Activated B cell treated with CpG ODN at 0.5 μM for 24 hours (primary cell): ENCODE measurements around the gene DHX15. TPM values are rescaled to one million over a fixed set of nuclear protein-coding genes. Genes with fewer than 3 reads are reported as not detected.

ENCODE experiments used
- ATAC-seq: fragments of 200-7000 bp; cut with Tn5 transposase; one replicate; pipeline ENCODE4 v1.10.0; 2021; ENCODE audit warnings: low read depth, mild to moderate bottlenecking, moderate library complexity
- CTCF ChIA-PET: fragments of 350-600 bp; sonication (Branson Sonifier 250); formaldehyde crosslinking; loops from one replicate; lab custom pipeline; 2021; ENCODE audit warnings: antibody characterized with exemption; lab: Charles Lee
- POLR2A ChIA-PET: fragments of 350-600 bp; sonication (Branson Sonifier 250); formaldehyde crosslinking; loops from one replicate; lab custom pipeline; 2021; ENCODE audit warnings: antibody characterized with exemption; lab: Charles Lee
- DNase-seq: peaks from one replicate; pipeline ENCODE4 v3.0.0; 2022
- H3K27ac Mint-ChIP-seq: one replicate; pipeline ENCODE4 v1.8.0; 2020; ENCODE audit warnings: mixed read lengths
- H3K27me3 Mint-ChIP-seq: one replicate; pipeline ENCODE4 v1.8.0; 2021; ENCODE audit warnings: mixed read lengths
- H3K36me3 Mint-ChIP-seq: one replicate; pipeline ENCODE4 v1.8.0; 2021; ENCODE audit warnings: low read depth, mixed read lengths
- H3K4me1 Mint-ChIP-seq: one replicate; pipeline ENCODE4 v1.8.0; 2021; ENCODE audit warnings: mixed read lengths
- H3K4me3 Mint-ChIP-seq: one replicate; pipeline ENCODE4 v1.8.0; 2020; ENCODE audit warnings: mild to moderate bottlenecking, mixed read lengths
- H3K9me3 Mint-ChIP-seq: one replicate; pipeline ENCODE4 v1.8.0; 2020; ENCODE audit warnings: mixed read lengths
- intact Hi-C: fragments of 100-400 bp; cut with micrococcal nuclease; formaldehyde crosslinking; loops from one replicate; pipeline ENCODE4 v1.15.1; 2024
- total RNA-seq: library from RNA; stranded (reverse); gene quantifications from 2 replicates; pipeline ENCODE4 v1.2.3, GENCODE V29; 2022
- TF ChIP-seq, protein P1 (sequence below): fragments of 200-600 bp; IDR thresholded peaks from one replicate; pipeline ENCODE4 v1.8.0; 2022; ENCODE audit warnings: antibody characterized with exemption, mild to moderate bottlenecking

Gene DHX15
- total RNA-seq, 1 donor from 2014 or later, result 163 TPM

DNA sequence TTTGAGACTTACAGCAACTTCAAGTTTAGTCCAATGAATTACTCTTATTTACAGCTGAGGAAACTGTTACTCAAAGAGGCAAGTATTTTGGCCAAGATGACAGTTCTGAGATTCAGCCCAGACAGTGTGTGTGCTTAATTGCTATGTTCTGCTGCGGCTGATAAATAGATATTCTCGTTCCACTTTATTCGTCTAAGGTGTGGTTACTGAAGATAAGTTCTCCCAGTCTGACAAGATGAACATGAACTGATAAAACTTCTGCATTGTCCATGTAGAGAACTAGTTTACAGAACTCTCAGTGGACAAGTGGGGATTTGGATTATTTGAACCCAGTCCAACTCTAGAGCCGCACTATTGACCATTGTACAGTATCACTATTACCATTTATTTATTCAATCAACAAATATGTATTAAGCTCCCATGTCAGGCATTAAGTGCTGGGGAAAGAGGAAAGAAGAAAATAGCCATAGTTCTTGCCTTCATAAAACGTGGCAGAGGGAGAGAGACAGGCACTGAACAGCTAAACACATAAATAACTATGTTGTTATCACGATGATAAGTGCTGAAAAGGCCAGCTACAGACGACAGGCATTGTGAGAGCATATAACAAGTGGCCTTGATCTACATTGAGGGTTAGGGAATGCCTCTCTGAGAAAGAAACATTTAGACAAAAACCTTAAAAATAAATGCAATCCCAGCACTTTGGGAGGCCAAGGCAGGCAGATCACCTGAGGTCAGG, 4.0 kb upstream of the DHX15 start:
- peaks cover 11% of the 10 kb centered on the region for H3K4me1 Mint-ChIP-seq
- peaks cover 20% of the 10 kb centered on the region for H3K27me3 Mint-ChIP-seq
- H3K36me3 Mint-ChIP-seq, result peaks cover 10% of the 10 kb centered on the region
- TF ChIP-seq, protein P1, sequence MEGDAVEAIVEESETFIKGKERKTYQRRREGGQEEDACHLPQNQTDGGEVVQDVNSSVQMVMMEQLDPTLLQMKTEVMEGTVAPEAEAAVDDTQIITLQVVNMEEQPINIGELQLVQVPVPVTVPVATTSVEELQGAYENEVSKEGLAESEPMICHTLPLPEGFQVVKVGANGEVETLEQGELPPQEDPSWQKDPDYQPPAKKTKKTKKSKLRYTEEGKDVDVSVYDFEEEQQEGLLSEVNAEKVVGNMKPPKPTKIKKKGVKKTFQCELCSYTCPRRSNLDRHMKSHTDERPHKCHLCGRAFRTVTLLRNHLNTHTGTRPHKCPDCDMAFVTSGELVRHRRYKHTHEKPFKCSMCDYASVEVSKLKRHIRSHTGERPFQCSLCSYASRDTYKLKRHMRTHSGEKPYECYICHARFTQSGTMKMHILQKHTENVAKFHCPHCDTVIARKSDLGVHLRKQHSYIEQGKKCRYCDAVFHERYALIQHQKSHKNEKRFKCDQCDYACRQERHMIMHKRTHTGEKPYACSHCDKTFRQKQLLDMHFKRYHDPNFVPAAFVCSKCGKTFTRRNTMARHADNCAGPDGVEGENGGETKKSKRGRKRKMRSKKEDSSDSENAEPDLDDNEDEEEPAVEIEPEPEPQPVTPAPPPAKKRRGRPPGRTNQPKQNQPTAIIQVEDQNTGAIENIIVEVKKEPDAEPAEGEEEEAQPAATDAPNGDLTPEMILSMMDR, result no peak
- no peak for DNase-seq
- no peak for ATAC-seq
- CTCF ChIA-PET, result no interaction called here
- POLR2A ChIA-PET, result no interaction called here
- H3K27ac Mint-ChIP-seq, result no peak overlapping the region
- no peak overlapping the region for H3K4me3 Mint-ChIP-seq
- intact Hi-C loops, result no loop called here
- peaks cover 14% of the 10 kb centered on the region for H3K9me3 Mint-ChIP-seq

- ATAC-seq (peak; percentile 12), DNase-seq (peak; percentile 31)
- peaks cover 45% of the 10 kb centered on the region for H3K4me1 Mint-ChIP-seq
- H3K27me3 Mint-ChIP-seq, result no peaks in the 10 kb centered on the region
- peak overlapping the region; percentile 91 for H3K27ac Mint-ChIP-seq
- H3K36me3 Mint-ChIP-seq, result peaks cover 28% of the 10 kb centered on the region
- no peaks in the 10 kb centered on the region for H3K9me3 Mint-ChIP-seq
- POLR2A ChIA-PET, result interaction anchor here (0.7 to 1.6 kb wide), 7 partner anchors 11 to 857 kb away, joined by 3 to 16 read pairs (median 8); partner anchors contain the start of genes ANAPC4, SEPSECS and ZCCHC4
- peak overlapping the region; percentile 98 for H3K4me3 Mint-ChIP-seq
- intact Hi-C loops, result loop anchor here (1.0 to 5.0 kb wide), 7 partner anchors 15 to 1999 kb away; partner anchors contain the start of genes ANAPC4, PI4K2B, SEPSECS and TBC1D19
- CTCF ChIA-PET, result no interaction called here
- TF ChIP-seq, protein P1, result no peak
Measured at GRCh38 chr4:24583451-24584210, 723 bp downstream of the DHX15 start.

DNA sequence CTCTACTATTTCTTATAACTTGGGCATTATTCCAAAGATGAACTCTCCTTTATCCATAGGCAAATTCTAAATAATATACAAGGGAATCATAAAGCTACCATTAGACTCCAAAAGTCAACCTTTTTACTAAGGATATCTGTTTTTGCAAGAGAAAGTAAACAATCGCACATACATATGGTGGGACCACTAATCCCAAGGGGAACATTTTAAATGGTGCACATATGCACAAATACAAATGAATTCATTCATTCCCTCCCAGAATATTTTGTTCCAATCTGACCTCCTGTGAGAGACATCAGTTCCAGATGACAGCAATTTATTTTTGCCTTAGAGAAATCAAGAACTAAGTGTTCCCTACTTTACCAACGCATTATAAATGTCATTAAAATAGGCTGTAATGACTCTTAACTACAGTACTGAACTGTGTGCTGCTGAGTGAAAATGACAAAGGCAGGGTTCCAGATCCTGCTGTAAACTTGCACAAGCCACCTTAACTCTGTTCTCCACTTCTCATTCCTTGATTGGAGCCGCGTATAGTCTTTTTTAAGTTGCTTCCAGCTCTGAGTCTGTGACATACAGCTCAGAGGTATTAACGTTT, 2.0 kb downstream of the DHX15 start:
- peaks cover 58% of the 10 kb centered on the region for H3K4me1 Mint-ChIP-seq

GRCh38 chr4:24578364-24578763, 6.0 kb downstream of the DHX15 start:
- ATAC-seq (peak; percentile 38), DNase-seq (no peak)
- CTCF ChIA-PET, result no interaction called here
- TF ChIP-seq, protein P1, result no peak
- no peak overlapping the region for H3K4me3 Mint-ChIP-seq
- peak overlapping the region; percentile 15 for H3K27ac Mint-ChIP-seq
- H3K4me1 Mint-ChIP-seq, result peaks cover 71% of the 10 kb centered on the region
- intact Hi-C loops, result no loop called here
- no peaks in the 10 kb centered on the region for H3K27me3 Mint-ChIP-seq
- peaks cover 56% of the 10 kb centered on the region for H3K36me3 Mint-ChIP-seq
- POLR2A ChIA-PET, result interaction anchor here (0.6 kb wide), 1 partner anchor 13 kb away, joined by 3 read pairs; no protein-coding TSS in a partner anchor
- H3K9me3 Mint-ChIP-seq, result no peaks in the 10 kb centered on the region

More for the DNA sequence above, 2.0 kb downstream of the DHX15 start:
- TF ChIP-seq, protein P1, result no peak
- Mint-ChIP-seq H3K27ac (peak overlapping the region; percentile 19), H3K36me3 (peaks cover 36% of the 10 kb centered on the region), H3K9me3 (no peaks in the 10 kb centered on the region), H3K27me3 (no peaks in the 10 kb centered on the region), H3K4me3 (peak overlapping the region; percentile 98)
- intact Hi-C loops, result loop anchor here (2.0 to 5.0 kb wide), 2 partner anchors 14 to 2000 kb away; partner anchors contain the start of gene TBC1D19
- ChIA-PET POLR2A (no interaction called here), CTCF (no interaction called here)
- ATAC-seq (no peak), DNase-seq (no peak)
